ENCODE measurements around the gene SPATA46.

SPATA46 gene

GRCh38 chr1:162369571-162369970, 7.1 kb downstream of the SPATA46 start:
- Histone ChIP-seq H3K9ac (ENCODE audit: low read depth, low read length) (no peak overlapping the region), H3K27me3 (ENCODE audit: control insufficient read depth, insufficient read depth, low read length) (no peaks in the 10 kb centered on the region), H3K4me3 (ENCODE audit: low read depth, low read length) (no peak overlapping the region), H3K4me1 (ENCODE audit: control insufficient read depth, insufficient read depth, low read length) (no peaks in the 10 kb centered on the region), H3K9me3 (ENCODE audit: control insufficient read depth, insufficient read depth, low read length) (no peaks in the 10 kb centered on the region), H3K36me3 (ENCODE audit: control insufficient read depth, insufficient read depth, low read length) (peaks cover 11% of the 10 kb centered on the region)

DNA sequence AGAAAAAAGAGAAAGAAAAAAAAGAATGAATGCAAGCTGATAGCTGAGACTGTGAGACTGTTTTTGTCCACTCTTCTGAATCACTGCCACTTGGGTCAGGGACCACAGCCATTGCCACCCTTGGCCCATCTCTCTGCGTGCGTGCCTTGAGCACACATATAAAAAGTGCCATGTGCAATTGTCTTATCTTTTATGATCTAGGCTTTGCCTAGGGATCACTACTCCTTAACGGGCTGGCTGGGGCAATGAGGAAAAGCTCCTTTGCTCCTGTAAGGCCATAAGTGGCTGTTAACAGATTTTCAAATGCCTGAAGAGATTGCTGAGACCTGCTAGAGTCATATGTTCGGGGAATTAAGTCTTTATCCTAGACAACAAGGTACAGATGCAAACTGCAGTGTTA, 8.2 kb downstream of the SPATA46 start:
- H3K27me3 ChIP-seq (ENCODE audit: control insufficient read depth, insufficient read depth, low read length) = no peaks in the 10 kb centered on the region
- H3K9me3 ChIP-seq (ENCODE audit: control insufficient read depth, insufficient read depth, low read length) = no peaks in the 10 kb centered on the region
- H3K36me3 ChIP-seq (ENCODE audit: control insufficient read depth, insufficient read depth, low read length) = peaks cover 11% of the 10 kb centered on the region
- H3K4me1 ChIP-seq (ENCODE audit: control insufficient read depth, insufficient read depth, low read length) = no peaks in the 10 kb centered on the region
- no peak overlapping the region for H3K9ac ChIP-seq (ENCODE audit: low read depth, low read length)
- H3K4me3 ChIP-seq (ENCODE audit: low read depth, low read length) = no peak overlapping the region

DNA sequence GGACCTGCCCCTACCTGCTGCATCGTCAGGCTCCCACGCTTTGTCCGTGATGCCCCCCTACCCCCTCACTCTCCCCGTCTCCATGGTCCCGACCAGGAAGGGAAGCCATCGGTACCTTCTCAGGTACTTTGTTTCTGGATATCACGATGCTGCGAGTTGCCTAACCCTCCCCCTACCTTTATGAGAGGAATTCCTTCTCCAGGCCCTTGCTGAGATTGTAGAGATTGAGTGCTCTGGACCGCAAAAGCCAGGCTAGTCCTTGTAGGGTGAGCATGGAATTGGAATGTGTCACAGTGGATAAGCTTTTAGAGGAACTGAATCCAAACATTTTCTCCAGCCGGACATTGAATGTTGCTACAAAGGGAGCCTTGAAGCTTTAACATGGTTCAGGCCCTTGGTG, 8.9 kb downstream of the SPATA46 start:
- H3K9me3 ChIP-seq (ENCODE audit: control insufficient read depth, insufficient read depth, low read length) = no peaks in the 10 kb centered on the region
- H3K36me3 ChIP-seq (ENCODE audit: control insufficient read depth, insufficient read depth, low read length) = peaks cover 8% of the 10 kb centered on the region
- H3K27me3 ChIP-seq (ENCODE audit: control insufficient read depth, insufficient read depth, low read length) = no peaks in the 10 kb centered on the region
- H3K9ac ChIP-seq (ENCODE audit: low read depth, low read length) = no peak overlapping the region
- no peaks in the 10 kb centered on the region for H3K4me1 ChIP-seq (ENCODE audit: control insufficient read depth, insufficient read depth, low read length)
- H3K4me3 ChIP-seq (ENCODE audit: low read depth, low read length) = no peak overlapping the region

- Histone ChIP-seq H3K4me3 (ENCODE audit: low read depth, low read length) (no peak overlapping the region), H3K36me3 (ENCODE audit: control insufficient read depth, insufficient read depth, low read length) (peaks cover 6% of the 10 kb centered on the region), H3K9me3 (ENCODE audit: control insufficient read depth, insufficient read depth, low read length) (no peaks in the 10 kb centered on the region), H3K9ac (ENCODE audit: low read depth, low read length) (no peak overlapping the region), H3K4me1 (ENCODE audit: control insufficient read depth, insufficient read depth, low read length) (no peaks in the 10 kb centered on the region), H3K27me3 (ENCODE audit: control insufficient read depth, insufficient read depth, low read length) (no peaks in the 10 kb centered on the region)
Measured at GRCh38 chr1:162367073-162367472, 9.6 kb downstream of the SPATA46 start.

DNA sequence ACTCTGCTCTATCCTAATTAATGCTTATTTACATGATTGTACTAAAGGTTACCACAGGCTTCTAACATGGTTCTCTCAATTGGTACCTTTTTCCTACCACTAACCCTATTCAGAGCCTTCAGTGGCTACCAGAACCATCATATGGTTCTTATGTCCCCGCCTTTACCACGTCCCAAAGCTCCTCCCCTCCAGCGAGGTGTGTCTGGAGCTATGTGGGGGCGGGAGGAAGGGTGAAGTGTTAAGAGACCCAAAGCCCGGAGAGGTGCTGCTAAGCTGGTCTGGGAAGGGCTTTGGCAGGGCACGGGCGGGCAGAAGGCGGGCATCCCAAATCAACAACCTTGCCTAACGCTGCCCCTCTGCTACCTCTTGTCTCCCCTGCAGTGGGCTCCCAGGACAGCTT, 10.0 kb downstream of the SPATA46 start:
- H3K4me1 ChIP-seq (ENCODE audit: control insufficient read depth, insufficient read depth, low read length) = no peaks in the 10 kb centered on the region
- no peaks in the 10 kb centered on the region for H3K9me3 ChIP-seq (ENCODE audit: control insufficient read depth, insufficient read depth, low read length)
- H3K27me3 ChIP-seq (ENCODE audit: control insufficient read depth, insufficient read depth, low read length) = no peaks in the 10 kb centered on the region
- H3K9ac ChIP-seq (ENCODE audit: low read depth, low read length) = no peak overlapping the region
- H3K4me3 ChIP-seq (ENCODE audit: low read depth, low read length) = no peak overlapping the region
- peaks cover 6% of the 10 kb centered on the region for H3K36me3 ChIP-seq (ENCODE audit: control insufficient read depth, insufficient read depth, low read length)

GRCh38 chr1:162366149-162366548, 10.5 kb downstream of the SPATA46 start:
- no peaks in the 10 kb centered on the region for H3K4me1 ChIP-seq (ENCODE audit: control insufficient read depth, insufficient read depth, low read length)
- H3K9me3 ChIP-seq (ENCODE audit: control insufficient read depth, insufficient read depth, low read length) = no peaks in the 10 kb centered on the region
- H3K36me3 ChIP-seq (ENCODE audit: control insufficient read depth, insufficient read depth, low read length) = peaks cover 6% of the 10 kb centered on the region
- H3K4me3 ChIP-seq (ENCODE audit: low read depth, low read length) = no peak overlapping the region
- no peak overlapping the region for H3K9ac ChIP-seq (ENCODE audit: low read depth, low read length)
- no peaks in the 10 kb centered on the region for H3K27me3 ChIP-seq (ENCODE audit: control insufficient read depth, insufficient read depth, low read length)

DNA sequence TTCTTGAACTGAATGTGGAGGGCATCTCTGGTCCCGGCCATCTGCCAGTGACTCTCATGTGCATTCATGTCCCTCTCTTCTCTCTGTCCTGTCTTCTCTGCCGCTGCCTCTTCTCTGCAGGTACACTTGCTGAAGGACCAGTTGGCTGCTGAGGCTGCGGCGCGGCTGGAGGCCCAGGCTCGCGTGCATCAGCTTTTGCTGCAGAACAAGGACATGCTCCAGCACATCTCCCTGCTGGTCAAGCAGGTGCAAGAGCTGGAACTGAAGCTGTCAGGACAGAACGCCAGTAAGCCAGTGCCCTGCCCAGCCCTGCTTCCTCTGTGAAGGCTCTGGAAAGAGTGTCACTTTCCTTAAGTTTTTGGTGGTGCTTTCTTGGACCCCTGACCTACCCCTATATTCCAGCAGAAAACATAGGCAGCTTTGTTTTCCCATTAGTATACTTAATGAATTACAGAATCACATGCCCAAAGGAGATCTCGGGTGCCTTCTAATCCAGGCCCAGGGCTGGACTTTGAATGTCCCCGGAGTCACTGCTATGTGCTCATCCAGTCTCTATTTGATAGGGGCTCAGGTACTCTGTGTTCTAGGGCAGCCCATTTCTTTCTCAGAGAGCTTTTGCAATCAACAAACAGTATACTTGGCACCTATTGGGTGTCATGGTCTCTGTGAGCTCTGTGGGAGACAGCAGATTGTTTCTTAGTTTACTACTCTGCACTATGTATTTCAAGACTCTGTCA, 11.2 kb downstream of the SPATA46 start:
- Histone ChIP-seq H3K27me3 (ENCODE audit: control insufficient read depth, insufficient read depth, low read length) (no peaks in the 10 kb centered on the region), H3K9me3 (ENCODE audit: control insufficient read depth, insufficient read depth, low read length) (no peaks in the 10 kb centered on the region), H3K4me3 (ENCODE audit: low read depth, low read length) (no peak overlapping the region), H3K9ac (ENCODE audit: low read depth, low read length) (no peak overlapping the region), H3K36me3 (ENCODE audit: control insufficient read depth, insufficient read depth, low read length) (peaks cover 6% of the 10 kb centered on the region), H3K4me1 (ENCODE audit: control insufficient read depth, insufficient read depth, low read length) (no peaks in the 10 kb centered on the region)

- Histone ChIP-seq H3K9me3 (ENCODE audit: control insufficient read depth, insufficient read depth, low read length) (no peaks in the 10 kb centered on the region), H3K9ac (ENCODE audit: low read depth, low read length) (no peak overlapping the region), H3K4me3 (ENCODE audit: low read depth, low read length) (no peak overlapping the region), H3K27me3 (ENCODE audit: control insufficient read depth, insufficient read depth, low read length) (no peaks in the 10 kb centered on the region), H3K36me3 (ENCODE audit: control insufficient read depth, insufficient read depth, low read length) (peaks cover 6% of the 10 kb centered on the region), H3K4me1 (ENCODE audit: control insufficient read depth, insufficient read depth, low read length) (no peaks in the 10 kb centered on the region)
Measured at GRCh38 chr1:162364498-162364897, 12.2 kb downstream of the SPATA46 start.

GRCh38 chr1:162363823-162364222, 12.8 kb downstream of the SPATA46 start:
- Histone ChIP-seq H3K4me1 (ENCODE audit: control insufficient read depth, insufficient read depth, low read length) (no peaks in the 10 kb centered on the region), H3K4me3 (ENCODE audit: low read depth, low read length) (no peak overlapping the region), H3K9me3 (ENCODE audit: control insufficient read depth, insufficient read depth, low read length) (no peaks in the 10 kb centered on the region), H3K9ac (ENCODE audit: low read depth, low read length) (no peak overlapping the region), H3K36me3 (ENCODE audit: control insufficient read depth, insufficient read depth, low read length) (peaks cover 6% of the 10 kb centered on the region), H3K27me3 (ENCODE audit: control insufficient read depth, insufficient read depth, low read length) (no peaks in the 10 kb centered on the region)

DNA sequence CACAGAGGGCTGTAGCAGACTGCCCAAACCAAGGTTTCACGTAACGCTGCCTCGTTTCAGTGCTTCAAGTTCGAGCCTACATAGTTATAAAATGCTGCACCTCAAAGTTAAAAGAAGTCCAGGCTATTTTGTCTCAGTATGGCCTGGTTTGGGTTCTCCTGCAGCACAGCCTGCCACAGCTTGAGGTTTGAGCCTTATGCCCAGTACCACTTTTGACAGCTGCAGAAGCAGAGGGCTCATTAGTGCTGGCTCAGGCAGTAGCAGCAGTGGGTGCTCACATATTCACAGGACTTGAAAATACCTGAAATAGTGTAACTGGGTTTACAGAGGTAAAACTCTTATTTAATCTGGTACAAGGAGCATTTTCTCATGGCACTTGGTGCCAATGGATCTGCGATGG, 15.3 kb downstream of the SPATA46 start:
- Histone ChIP-seq H3K9me3 (ENCODE audit: control insufficient read depth, insufficient read depth, low read length) (no peaks in the 10 kb centered on the region), H3K4me1 (ENCODE audit: control insufficient read depth, insufficient read depth, low read length) (no peaks in the 10 kb centered on the region), H3K36me3 (ENCODE audit: control insufficient read depth, insufficient read depth, low read length) (peaks cover 3% of the 10 kb centered on the region), H3K9ac (ENCODE audit: low read depth, low read length) (no peak overlapping the region), H3K27me3 (ENCODE audit: control insufficient read depth, insufficient read depth, low read length) (no peaks in the 10 kb centered on the region), H3K4me3 (ENCODE audit: low read depth, low read length) (no peak overlapping the region)

DNA sequence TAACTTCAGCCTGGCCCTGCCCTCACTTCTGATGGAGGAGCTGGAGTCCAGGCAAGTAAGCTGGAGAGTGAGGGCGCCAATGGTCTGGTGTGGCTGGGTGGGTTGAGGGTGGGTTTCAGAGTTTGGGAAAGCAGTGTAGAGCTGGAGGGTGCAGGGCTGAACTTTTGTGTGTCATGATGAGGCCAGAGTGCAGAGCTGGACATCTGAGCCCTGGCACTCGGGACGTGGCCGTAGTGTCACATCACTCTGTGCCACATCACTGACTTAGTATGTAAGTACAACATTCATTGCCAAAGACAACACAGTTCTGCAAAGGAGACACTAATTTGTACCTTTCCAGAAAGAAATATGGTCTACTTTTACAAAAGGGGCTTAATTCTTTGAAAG, 15.8 kb downstream of the SPATA46 start:
- H3K9me3 ChIP-seq (ENCODE audit: control insufficient read depth, insufficient read depth, low read length) = no peaks in the 10 kb centered on the region
- H3K27me3 ChIP-seq (ENCODE audit: control insufficient read depth, insufficient read depth, low read length) = no peaks in the 10 kb centered on the region
- no peak overlapping the region for H3K4me3 ChIP-seq (ENCODE audit: low read depth, low read length)
- H3K4me1 ChIP-seq (ENCODE audit: control insufficient read depth, insufficient read depth, low read length) = no peaks in the 10 kb centered on the region
- H3K9ac ChIP-seq (ENCODE audit: low read depth, low read length) = no peak overlapping the region
- peaks cover 4% of the 10 kb centered on the region for H3K36me3 ChIP-seq (ENCODE audit: control insufficient read depth, insufficient read depth, low read length)

DNA sequence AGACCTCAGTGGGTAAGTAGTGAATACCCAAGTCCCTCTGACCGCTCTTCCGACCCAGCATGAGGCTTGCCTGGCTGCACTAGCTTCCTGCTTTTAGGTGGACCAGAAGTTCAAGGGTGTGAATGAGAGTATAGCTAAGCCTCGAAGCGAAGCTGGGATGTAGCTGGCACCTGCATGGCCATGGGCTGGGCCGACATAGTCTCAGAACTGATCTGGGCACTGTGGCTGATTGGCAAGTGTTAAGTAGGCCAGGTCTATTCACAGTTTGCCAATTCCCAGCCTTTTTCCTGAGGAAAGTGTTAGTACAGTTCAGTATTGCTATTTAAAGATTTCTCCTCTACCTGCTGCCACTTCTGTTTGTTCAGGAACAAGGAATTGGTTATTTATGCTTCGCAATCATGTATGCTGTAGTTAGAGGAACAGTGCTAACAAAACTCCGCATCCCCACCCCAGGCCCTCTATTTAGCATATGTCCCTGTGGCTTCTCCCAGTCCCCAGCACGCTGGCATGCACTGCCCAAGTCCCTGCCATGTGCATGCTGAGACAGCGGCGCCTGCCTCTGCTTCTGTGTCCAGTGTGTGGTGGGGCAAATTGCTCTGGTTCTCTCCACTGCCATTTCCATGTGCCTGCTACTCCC, 16.3 kb downstream of the SPATA46 start:
- Histone ChIP-seq H3K4me1 (ENCODE audit: control insufficient read depth, insufficient read depth, low read length) (no peaks in the 10 kb centered on the region), H3K4me3 (ENCODE audit: low read depth, low read length) (no peak overlapping the region), H3K9me3 (ENCODE audit: control insufficient read depth, insufficient read depth, low read length) (no peaks in the 10 kb centered on the region), H3K27me3 (ENCODE audit: control insufficient read depth, insufficient read depth, low read length) (no peaks in the 10 kb centered on the region), H3K36me3 (ENCODE audit: control insufficient read depth, insufficient read depth, low read length) (peaks cover 7% of the 10 kb centered on the region), H3K9ac (ENCODE audit: low read depth, low read length) (no peak overlapping the region)

Measured in iPS-15b (cell line).